HEK293T (cell line): ENCODE results near the gene FANCD2.

Experiments
- BHLHE40 ChIP-seq: fragments of 450-650 bp; IDR thresholded peaks from 2 replicates; pipeline ENCODE4 v1.6.1; 2016; ENCODE audit warnings: mild to moderate bottlenecking, moderate library complexity, borderline replicate concordance
- FOXK2 ChIP-seq: fragments of 450-650 bp; IDR thresholded peaks from 2 replicates; pipeline ENCODE4 v1.6.1; 2016; ENCODE audit warnings: mild to moderate bottlenecking
- FOXM1 ChIP-seq: fragments of 450-650 bp; IDR thresholded peaks from 2 replicates; pipeline ENCODE4 v1.6.1; 2017; ENCODE audit warnings: mild to moderate bottlenecking, borderline replicate concordance
- NFRKB ChIP-seq: fragments of 450-650 bp; IDR thresholded peaks from 2 replicates; pipeline ENCODE4 v1.6.1; 2016; ENCODE audit warnings: mild to moderate bottlenecking, moderate library complexity

DNA sequence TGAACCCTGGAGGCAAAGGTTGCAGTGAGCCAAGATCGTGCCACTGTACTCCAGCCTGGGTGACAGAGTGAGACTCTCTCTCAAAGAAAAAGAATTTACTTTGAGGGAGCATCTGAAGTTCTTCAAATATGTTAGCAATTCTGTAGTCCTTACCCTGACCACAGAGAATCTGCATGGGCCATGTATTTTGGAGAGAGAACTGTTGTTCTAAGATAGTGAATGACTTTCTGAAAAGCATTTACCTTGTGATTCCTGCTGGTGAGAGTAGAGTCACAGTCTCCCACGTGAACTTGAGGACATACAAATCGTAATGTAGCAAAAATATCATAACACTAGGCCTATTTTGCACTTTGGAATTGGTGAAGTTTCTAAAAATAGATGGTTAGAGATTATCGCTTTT, 93.1 kb downstream of the FANCD2 start:
- no peak for TF ChIP-seq FOXM1
- TF ChIP-seq BHLHE40, result no peak
- no peak for TF ChIP-seq FOXK2
- TF ChIP-seq NFRKB, result no peak
